PC-3 (cell line): ENCODE results near the gene DNLZ. TPM values are rescaled to one million over a fixed set of nuclear protein-coding genes. Genes with fewer than 3 reads are reported as not detected.

ENCODE experiments used
- ATAC-seq: fragments of 200-7000 bp; cut with Tn5 transposase; 2 replicates; pipeline ENCODE4 v1.9.1; 2020; ENCODE audit warnings: mild to moderate bottlenecking, moderate library complexity
- BruUV-seq: library from RNA; stranded (reverse); fragments of 400-500 nt; replicated peaks from 2 replicates; lab custom pipeline; 2021; lab: Mats Ljungman, UMichigan
- CTCF ChIA-PET: fragments of 300-600 bp; sonication (Branson Sonifier 250); formaldehyde crosslinking; loops from one replicate; lab custom pipeline; 2022; ENCODE audit warnings: antibody characterized with exemption; lab: Charles Lee
- POLR2A ChIA-PET: fragments of 300-600 bp; sonication (Branson Sonifier 250); formaldehyde crosslinking; loops from one replicate; lab custom pipeline; 2022; ENCODE audit warnings: antibody characterized with exemption; ENCODE audit not compliant: unreplicated experiment; lab: Charles Lee
- DNase-seq: peaks from one replicate; pipeline ENCODE4 v3.0.0-alpha.2; 2015
- H2AFZ ChIP-seq: fragments of 300-600 bp; sonication (generic); 2 replicates; pipeline ENCODE4 v1.6.0; 2016; ENCODE audit warnings: antibody characterized with exemption, low read length
- H3F3A ChIP-seq: fragments of 300-600 bp; sonication (generic); one replicate; pipeline ENCODE4 v1.6.0; 2017; ENCODE audit warnings: antibody characterized with exemption, low read length, control low read depth, mild to moderate bottlenecking; ENCODE audit not compliant: unreplicated experiment
- H3K27ac ChIP-seq: fragments of 300-600 bp; sonication (generic); 2 replicates; pipeline ENCODE4 v1.5.1; 2016; ENCODE audit warnings: mild to moderate bottlenecking, low read length
- H3K27me3 ChIP-seq: fragments of 300-600 bp; sonication (generic); 2 replicates; pipeline ENCODE4 v1.6.1; 2016; ENCODE audit warnings: low read length, mixed read lengths
- H3K36me3 ChIP-seq: fragments of 300-600 bp; sonication (generic); 2 replicates; pipeline ENCODE4 v1.6.1; 2016; ENCODE audit warnings: low read depth, mixed run types, low read length, mixed read lengths
- H3K4me1 ChIP-seq: fragments of 300-600 bp; sonication (generic); 2 replicates; pipeline ENCODE4 v1.5.1; 2016; ENCODE audit warnings: low read length; ENCODE audit not compliant: insufficient read depth
- H3K4me2 ChIP-seq: fragments of 300-600 bp; sonication (generic); 2 replicates; pipeline ENCODE4 v1.6.0; 2016; ENCODE audit warnings: low read length
- H3K4me3 ChIP-seq: fragments of 300-600 bp; sonication (generic); 2 replicates; pipeline ENCODE4 v1.5.1; 2016; ENCODE audit warnings: mild to moderate bottlenecking, low read length, mixed read lengths
- H3K79me2 ChIP-seq: fragments of 300-600 bp; sonication (generic); 2 replicates; pipeline ENCODE4 v1.6.1; 2017; ENCODE audit warnings: low read length, mixed read lengths
- H3K9ac ChIP-seq: fragments of 300-600 bp; sonication (generic); 2 replicates; pipeline ENCODE4 v1.6.0; 2016; ENCODE audit warnings: mild to moderate bottlenecking, low read length
- H3K9me2 ChIP-seq: fragments of 300-600 bp; sonication (generic); replicated peaks from 2 replicates; pipeline ENCODE4 v1.6.1; 2016; ENCODE audit warnings: mixed run types, low read length, mixed read lengths
- H3K9me3 ChIP-seq: fragments of 300-600 bp; sonication (generic); 2 replicates; pipeline ENCODE4 v1.6.1; 2016; ENCODE audit warnings: low read length, mixed read lengths
- H4K20me1 ChIP-seq: fragments of 300-600 bp; sonication (generic); 2 replicates; pipeline ENCODE4 v1.6.1; 2016; ENCODE audit warnings: low read length, mixed read lengths
- CTCF ChIP-seq: fragments of 300-600 bp; sonication (generic); conservative IDR thresholded peaks from 2 replicates; pipeline ENCODE4 v1.5.1; 2017; ENCODE audit warnings: antibody characterized with exemption, low read depth, mild to moderate bottlenecking, low read length
- EZH2 ChIP-seq: fragments of 300-600 bp; sonication (generic); IDR thresholded peaks from one replicate; pipeline ENCODE4 v1.6.1; 2017; ENCODE audit warnings: antibody characterized with exemption, mild to moderate bottlenecking, low read length; ENCODE audit not compliant: unreplicated experiment
- EZH2phosphoT487 ChIP-seq: fragments of 300-600 bp; sonication (generic); IDR thresholded peaks from 2 replicates; pipeline ENCODE4 v1.6.1; 2018; ENCODE audit warnings: mild to moderate bottlenecking, antibody characterized with exemption, low read length, borderline replicate concordance
- intact Hi-C: fragments of 100-400 bp; cut with micrococcal nuclease; formaldehyde crosslinking; loops from 2 replicates; pipeline ENCODE4 v1.9.0; 2023
- total RNA-seq: library from RNA; depleted of rRNA; stranded (reverse); fragments of >200 nt; gene quantifications from 2 replicates; pipeline ENCODE4 v1.2.3, GENCODE V29; 2014

Gene DNLZ
- total RNA-seq, 1 experiment from 2014 or later = 51.4 TPM

DNA sequence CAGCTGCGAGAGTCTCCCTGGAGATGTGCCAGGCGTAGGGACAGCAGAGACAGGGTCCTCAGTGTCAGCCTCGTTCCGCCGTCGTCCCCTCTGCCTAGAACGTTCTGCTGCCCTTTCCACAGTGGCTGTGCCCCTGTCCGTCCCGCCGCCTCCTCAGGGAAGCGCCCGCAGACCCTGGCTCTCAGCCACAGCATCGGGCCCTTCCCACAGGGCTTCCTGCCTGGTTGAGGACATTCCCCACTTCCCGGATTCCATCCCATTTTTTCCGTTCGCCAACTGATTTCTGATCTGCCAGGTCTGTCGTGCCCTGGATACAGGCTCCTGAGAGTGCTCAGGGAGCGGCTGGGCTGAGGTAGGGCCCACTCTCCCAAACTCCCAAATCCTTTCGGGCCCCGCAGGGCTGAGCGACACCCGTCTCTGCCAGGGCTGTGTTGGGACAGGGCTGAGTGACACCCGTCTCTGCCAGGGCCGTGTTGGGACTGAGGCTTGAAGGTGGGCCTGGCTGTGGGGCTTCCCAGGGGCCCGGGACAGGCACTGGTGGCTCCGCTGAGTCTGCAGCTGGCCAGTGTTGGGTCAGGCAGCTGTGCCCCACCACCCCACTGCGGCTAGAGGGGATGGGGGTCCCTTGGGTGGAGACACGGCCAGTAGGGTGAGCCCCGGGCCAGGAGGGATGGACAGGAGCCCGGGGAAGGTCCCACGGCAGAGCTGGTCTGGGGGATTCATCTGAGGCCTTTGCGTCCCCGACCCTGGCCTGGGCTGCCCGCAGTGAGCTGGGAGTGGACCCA is 15.9 kb downstream of the DNLZ start:
- Histone ChIP-seq H4K20me1 (no peaks in the 10 kb centered on the region), H3K27ac (no peak overlapping the region), H3K36me3 (no peaks in the 10 kb centered on the region), H3K4me2 (no peak overlapping the region), H3F3A (no peaks in the 10 kb centered on the region), H3K4me3 (no peak overlapping the region), H3K9ac (no peak overlapping the region), H3K4me1 (peaks cover 12% of the 10 kb centered on the region; the same call in 1 of the 2 replicates), H3K27me3 (no peaks in the 10 kb centered on the region), H3K9me2 (no peaks in the 10 kb centered on the region), H3K79me2 (no peaks in the 10 kb centered on the region), H2AFZ (no peak overlapping the region), H3K9me3 (no peaks in the 10 kb centered on the region)
- DNase-seq (no peak), ATAC-seq (no peak)
- intact Hi-C loops = no loop called here
- TF ChIP-seq CTCF (no peak), EZH2 (no peak)
- no TSS peak for BruUV-seq
- POLR2A ChIA-PET = no interaction called here
- CTCF ChIA-PET = no interaction called here

DNA sequence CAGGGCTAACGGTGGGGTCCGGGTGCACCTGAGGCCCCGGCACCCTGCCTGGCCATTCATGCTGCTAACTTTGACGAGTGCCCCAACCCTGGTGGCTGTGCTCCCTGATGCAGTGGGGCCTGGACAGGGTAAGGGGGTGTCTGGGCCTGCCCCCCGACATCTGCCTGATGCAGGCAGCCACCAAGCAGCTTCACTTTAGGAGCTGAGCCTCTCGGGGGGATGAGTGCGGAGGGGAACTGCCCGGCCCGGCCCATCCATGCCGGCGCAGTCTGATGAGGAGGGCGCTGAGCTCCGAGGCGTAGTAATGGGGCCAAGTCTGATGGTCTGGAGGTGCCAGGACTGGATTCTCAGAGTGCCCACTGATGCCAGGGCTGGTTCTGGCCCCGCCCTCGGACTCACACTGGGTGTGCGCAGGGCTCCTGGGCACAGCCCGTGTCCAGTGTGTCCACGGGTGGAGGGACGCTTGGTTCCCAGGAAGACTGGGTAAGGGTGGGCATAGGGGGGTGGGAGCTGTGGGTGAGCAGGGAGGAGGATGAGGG is 16.5 kb downstream of the DNLZ start:
- no peaks in the 10 kb centered on the region for H3K27me3 ChIP-seq
- H3F3A ChIP-seq = no peaks in the 10 kb centered on the region
- CTCF ChIA-PET = no interaction called here
- no TSS peak for BruUV-seq
- H3K4me3 ChIP-seq = no peak overlapping the region
- H3K4me1 ChIP-seq = peaks cover 12% of the 10 kb centered on the region; the same call in 1 of the 2 replicates
- no peaks in the 10 kb centered on the region for H3K36me3 ChIP-seq
- no peak for TF ChIP-seq EZH2
- no peak for TF ChIP-seq EZH2phosphoT487
- TF ChIP-seq CTCF = no peak
- POLR2A ChIA-PET = no interaction called here
- intact Hi-C loops = no loop called here
- no peaks in the 10 kb centered on the region for H3K79me2 ChIP-seq
- no peaks in the 10 kb centered on the region for H3K9me3 ChIP-seq
- H4K20me1 ChIP-seq = no peaks in the 10 kb centered on the region
- no peak overlapping the region for H3K4me2 ChIP-seq
- no peaks in the 10 kb centered on the region for H3K9me2 ChIP-seq
- no peak for DNase-seq
- H2AFZ ChIP-seq = no peak overlapping the region
- ATAC-seq = no peak
- H3K27ac ChIP-seq = no peak overlapping the region
- no peak overlapping the region for H3K9ac ChIP-seq

- no peaks in the 10 kb centered on the region for H3K27me3 ChIP-seq
- POLR2A ChIA-PET = interaction anchor here (0.5 to 1.3 kb wide), 3 partner anchors 9 to 18 kb away, joined by 3 to 7 read pairs (median 7); partner anchors contain the start of gene DNLZ
- 0 out of 2 replicates have a peak, but pooled peaks have one; percentile 3 for TF ChIP-seq CTCF
- TF ChIP-seq EZH2phosphoT487 = no peak
- H3K4me3 ChIP-seq = no peak overlapping the region; the same call in 1 of the 2 replicates
- intact Hi-C loops = no loop called here
- H3K9ac ChIP-seq = peak overlapping the region; percentile 26; the same call in 1 of the 2 replicates
- H3F3A ChIP-seq = no peaks in the 10 kb centered on the region
- no peaks in the 10 kb centered on the region for H4K20me1 ChIP-seq
- peak overlapping the region; percentile 72 for H3K4me2 ChIP-seq
- peaks cover 12% of the 10 kb centered on the region; the same call in 1 of the 2 replicates for H3K4me1 ChIP-seq
- ATAC-seq (no peak), DNase-seq (no peak)
- no peaks in the 10 kb centered on the region for H3K9me3 ChIP-seq
- H3K79me2 ChIP-seq = no peaks in the 10 kb centered on the region
- no peaks in the 10 kb centered on the region for H3K36me3 ChIP-seq
- peak overlapping the region; percentile 54; the same call in 1 of the 2 replicates for H2AFZ ChIP-seq
- BruUV-seq = no TSS peak
- H3K9me2 ChIP-seq = no peaks in the 10 kb centered on the region
- no peak overlapping the region for H3K27ac ChIP-seq
- CTCF ChIA-PET = interaction anchor here (1.0 kb wide), 2 partner anchors 17 to 53 kb away, joined by 3 to 13 read pairs; partner anchors contain the start of gene DNLZ
These were observed 17.4 kb downstream of the DNLZ start for GRCh38 chr9:136346157-136346481.
